Upper lobe of left lung (tissue), 6 donors: ENCODE results near the gene IFRD1. TPM values are rescaled to one million over a fixed set of nuclear protein-coding genes. Genes with fewer than 3 reads are reported as not detected.
"Not testable (repeated sequence)": the region's sequence is repeated elsewhere in the genome, so short reads cannot be mapped to it uniquely, and the experiment has no call there.

ENCODE experiments used
- ATAC-seq, 2 donors: fragments of 200-7000 bp; cut with Tn5 transposase; one replicate each; pipeline ENCODE4 v1.9.1; 2022; ENCODE audit warnings: mild to moderate bottlenecking in 2 of 2, moderate library complexity in 2 of 2; ENCODE audit not compliant: low FRiP score in 2 of 2
- DNase-seq, 2 donors: peaks; one replicate each; pipeline ENCODE4 v3.0.0-alpha.2; 2019 to 2020
- H3K27ac ChIP-seq, 4 donors: fragments of 200-600 bp; sonication (generic); one replicate each; pipeline ENCODE4 v1.5.1; 2016 to 2019
- H3K27me3 ChIP-seq, 4 donors: fragments of 200-600 bp; sonication (generic); one replicate each; pipeline ENCODE4 v1.5.1; 2017 to 2019
- H3K36me3 ChIP-seq, 4 donors: fragments of 200-600 bp; sonication (generic); one replicate each; pipeline ENCODE4 v1.5.1; 2016 to 2019
- H3K4me1 ChIP-seq, 4 donors: fragments of 200-600 bp; sonication (generic); one replicate each; pipeline ENCODE4 v1.5.1; 2018 to 2019
- H3K4me3 ChIP-seq, 4 donors: fragments of 200-600 bp; sonication (generic); one replicate each; pipeline ENCODE4 v1.5.1; 2017 to 2019; ENCODE audit warnings: mild to moderate bottlenecking in 2 of 4, moderate library complexity in 1 of 4
- H3K9me3 ChIP-seq, 4 donors: fragments of 200-600 bp; sonication (generic); one replicate each; pipeline ENCODE4 v1.5.1; 2018 to 2019
- CTCF ChIP-seq, 6 experiments: fragments of 450-650 bp in 4 of 6; fragments of 200-600 bp in 2 of 6; sonication (generic) in 2 of 6; IDR thresholded peaks; one replicate each; pipeline ENCODE4 v1.5.1; 2016 to 2019; ENCODE audit warnings: antibody characterized with exemption in 6 of 6
- EP300 ChIP-seq, 4 donors: sonication (generic); formaldehyde crosslinking; IDR thresholded peaks; one replicate each; pipeline ENCODE4 v1.5.1; 2017; ENCODE audit warnings: antibody characterized with exemption in 4 of 4, control low read depth in 2 of 4
- POLR2A ChIP-seq, 4 donors: fragments of 450-650 bp; IDR thresholded peaks; one replicate each; pipeline ENCODE4 v1.5.1; 2016 to 2017; ENCODE audit warnings: antibody characterized with exemption in 4 of 4, mild to moderate bottlenecking in 2 of 4
- POLR2AphosphoS5 ChIP-seq, 2 donors: sonication (generic); formaldehyde crosslinking; IDR thresholded peaks; one replicate each; pipeline ENCODE4 v1.5.1; 2017; ENCODE audit warnings: antibody characterized with exemption in 2 of 2
- WGBS, 2 donors: methylation state at CpG; one replicate each; pipeline ENCODE4 v1.1.5; 2017 to 2018; 5-methylcytosine and 5-hydroxymethylcytosine counted together
- total RNA-seq, 6 donors: library from RNA; depleted of rRNA in 4 of 6; stranded (reverse); fragments of >200 nt in 4 of 6; gene quantifications; one replicate each; pipeline versions ENCODE4 v1.1.0 to v1.2.1, GENCODE V29; 2016 to 2021
- donor health status: DM: no; HTN: no; CAD: no; lungs with moderate emphysema.
- donor health status: DM: no; HTN: yes; CAD: no; lungs with severe emphysema.

The IFRD1 gene
- total RNA-seq, 6 donors from 2014 or later = 28.8 to 95.3 (median 49.2) TPM

GRCh38 chr7:112511451-112512202, 61.4 kb downstream of the IFRD1 start:
- no peaks in the 10 kb centered on the region for H3K27me3 ChIP-seq
- no peaks in the 10 kb centered on the region for H3K4me1 ChIP-seq
- TF ChIP-seq CTCF (IDR thresholded peaks at IDR 0.05) (no peak), EP300 (IDR thresholded peaks at IDR 0.05) (no peak), POLR2A (IDR thresholded peaks at IDR 0.05) (no peak), POLR2AphosphoS5 (IDR thresholded peaks at IDR 0.05) (no peak)
- WGBS, 2 donors = 84 to 91% methylated on average over 6 of the region's 6 CpGs
- no peak overlapping the region for H3K27ac ChIP-seq
- H3K9me3 ChIP-seq = no peaks in the 10 kb centered on the region
- ATAC-seq = no peak
- no peak overlapping the region for H3K4me3 ChIP-seq
- peak in 1 of 2 donors; percentile 40 for DNase-seq
- H3K36me3 ChIP-seq = no peaks in the 10 kb centered on the region

- H3K9me3 ChIP-seq = no peaks in the 10 kb centered on the region
- no peaks in the 10 kb centered on the region for H3K36me3 ChIP-seq
- no peak overlapping the region for H3K4me3 ChIP-seq
- DNase-seq (no peak), ATAC-seq (no peak)
- H3K27ac ChIP-seq = no peak overlapping the region
- 88 to 90% methylated on average over 5 of the region's 5 CpGs for WGBS, 2 donors
- TF ChIP-seq POLR2A (IDR thresholded peaks at IDR 0.05) = no peak
- no peak for TF ChIP-seq CTCF (IDR thresholded peaks at IDR 0.05)
- H3K4me1 ChIP-seq = no peaks in the 10 kb centered on the region
- no peaks in the 10 kb centered on the region for H3K27me3 ChIP-seq
These were observed 62.4 kb downstream of the IFRD1 start for GRCh38 chr7:112512451-112513210.

- H3K4me3 ChIP-seq = no peak overlapping the region
- no peak for TF ChIP-seq POLR2AphosphoS5 (IDR thresholded peaks at IDR 0.05)
- TF ChIP-seq POLR2A (IDR thresholded peaks at IDR 0.05) = no peak
- TF ChIP-seq CTCF (IDR thresholded peaks at IDR 0.05) = no peak
- TF ChIP-seq EP300 (IDR thresholded peaks at IDR 0.05) = no peak
- peaks cover 0 to 4% (median 0%) of the 10 kb centered on the region in 4 donors for H3K27me3 ChIP-seq
- no peaks in the 10 kb centered on the region for H3K9me3 ChIP-seq
- no peaks in the 10 kb centered on the region for H3K4me1 ChIP-seq
- DNase-seq = no peak
- H3K27ac ChIP-seq = no peak overlapping the region
- no peaks in the 10 kb centered on the region for H3K36me3 ChIP-seq
- no peak for ATAC-seq
- WGBS, 2 donors = 94 to 98% methylated on average over 5 of the region's 5 CpGs
These were observed 65.7 kb downstream of the IFRD1 start for GRCh38 chr7:112515989-112516388.

- not testable (repeated sequence) for H3K4me3 ChIP-seq, H3K27ac ChIP-seq, H3K27me3 ChIP-seq, DNase-seq, H3K4me1 ChIP-seq, H3K36me3 ChIP-seq, H3K9me3 ChIP-seq, ATAC-seq
- WGBS, 2 donors = 76 to 86% methylated on average over 5 of the region's 5 CpGs
These were observed 66.2 kb downstream of the IFRD1 start for GRCh38 chr7:112516418-112516817.

GRCh38 chr7:112517487-112517886, 67.2 kb downstream of the IFRD1 start:
- ATAC-seq = no peak
- Histone ChIP-seq H3K27ac (no peak overlapping the region), H3K27me3 (peaks cover 0 to 4% (median 0%) of the 10 kb centered on the region in 4 donors), H3K36me3 (no peaks in the 10 kb centered on the region), H3K4me1 (no peaks in the 10 kb centered on the region), H3K9me3 (no peaks in the 10 kb centered on the region), H3K4me3 (no peak overlapping the region)
- WGBS, 2 donors = 79 to 93% methylated on average over 3 of the region's 3 CpGs
- no peak for TF ChIP-seq CTCF (IDR thresholded peaks at IDR 0.05)
- DNase-seq = no peak
